RWPE1 (cell line): Measurements from ENCODE around the gene PPP1CA.

Experiments used
- CTCF ChIA-PET: fragments of 350-600 bp; sonication (Branson Sonifier 250); formaldehyde crosslinking; extraction: SDS; loops from one replicate; lab custom pipeline; 2021; lab: Yijun Ruan, JAX
- POLR2A ChIA-PET: fragments of 400-600 bp; formaldehyde crosslinking; extraction: SDS; loops from one replicate; lab custom pipeline; 2020; ENCODE audit warnings: antibody characterized with exemption; ENCODE audit not compliant: low non-redundant PET; lab: Yijun Ruan, JAX
- DNase-seq: peaks from one replicate; pipeline ENCODE4 v3.0.0; 2012; ENCODE audit warnings: low spot score
- H3K27ac ChIP-seq: fragments of 450-650 bp; 2 replicates; pipeline ENCODE4 v1.5.1; 2017
- TF ChIP-seq, protein P1 (sequence below): fragments of 450-650 bp; conservative IDR thresholded peaks from 2 replicates; pipeline ENCODE4 v1.5.1; 2017; ENCODE audit warnings: low read depth, mild to moderate bottlenecking

The PPP1CA gene

DNA sequence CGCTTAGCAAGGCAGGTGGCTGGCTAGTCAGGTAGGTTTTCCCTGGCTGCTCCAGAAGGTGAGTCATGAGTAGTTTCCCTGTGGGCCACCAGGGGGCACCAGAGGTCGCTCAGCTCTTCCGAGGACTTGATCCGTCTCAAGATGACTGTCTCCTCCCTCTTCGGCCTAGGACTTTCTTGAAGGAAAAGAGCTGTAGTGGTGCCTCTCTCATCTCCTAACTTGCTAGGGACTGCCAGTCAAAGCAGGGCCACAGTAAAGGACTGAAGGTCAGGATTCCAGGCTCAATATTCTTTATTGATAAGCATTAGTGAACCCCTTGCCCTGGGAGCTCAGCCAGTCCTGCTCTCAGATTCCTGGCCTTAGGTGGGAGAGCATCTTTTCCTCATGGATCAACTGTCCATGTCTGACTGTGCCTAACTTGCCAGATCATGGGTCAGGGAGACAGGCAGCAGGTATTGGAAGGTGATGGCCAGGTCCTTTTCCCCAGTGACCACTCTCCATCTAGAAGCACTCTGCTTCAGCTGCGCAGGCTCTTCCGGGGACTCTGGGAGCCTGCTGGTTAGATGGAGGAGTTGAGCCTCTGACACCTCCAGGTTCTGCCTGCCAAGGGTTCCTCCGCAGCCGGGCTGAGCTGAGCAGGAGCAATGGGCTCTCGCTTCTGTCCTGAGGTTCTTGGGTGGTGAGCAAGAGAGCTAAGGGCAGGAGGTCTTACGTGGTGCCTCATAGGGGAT is 50.2 kb downstream of the PPP1CA start:
- CTCF ChIA-PET = interaction anchor here (0.6 to 5.9 kb wide), 22 partner anchors 9 to 470 kb away, joined by 3 to 113 read pairs (median 4); partner anchors contain the start of genes CLCF1 and PPP1CA
- POLR2A ChIA-PET = interaction anchor here (0.8 to 2.2 kb wide), 2 partner anchors 28 to 30 kb away, joined by 3 to 7 read pairs; no protein-coding TSS in a partner anchor
- DNase-seq = peak; percentile 84
- TF ChIP-seq, protein P1, sequence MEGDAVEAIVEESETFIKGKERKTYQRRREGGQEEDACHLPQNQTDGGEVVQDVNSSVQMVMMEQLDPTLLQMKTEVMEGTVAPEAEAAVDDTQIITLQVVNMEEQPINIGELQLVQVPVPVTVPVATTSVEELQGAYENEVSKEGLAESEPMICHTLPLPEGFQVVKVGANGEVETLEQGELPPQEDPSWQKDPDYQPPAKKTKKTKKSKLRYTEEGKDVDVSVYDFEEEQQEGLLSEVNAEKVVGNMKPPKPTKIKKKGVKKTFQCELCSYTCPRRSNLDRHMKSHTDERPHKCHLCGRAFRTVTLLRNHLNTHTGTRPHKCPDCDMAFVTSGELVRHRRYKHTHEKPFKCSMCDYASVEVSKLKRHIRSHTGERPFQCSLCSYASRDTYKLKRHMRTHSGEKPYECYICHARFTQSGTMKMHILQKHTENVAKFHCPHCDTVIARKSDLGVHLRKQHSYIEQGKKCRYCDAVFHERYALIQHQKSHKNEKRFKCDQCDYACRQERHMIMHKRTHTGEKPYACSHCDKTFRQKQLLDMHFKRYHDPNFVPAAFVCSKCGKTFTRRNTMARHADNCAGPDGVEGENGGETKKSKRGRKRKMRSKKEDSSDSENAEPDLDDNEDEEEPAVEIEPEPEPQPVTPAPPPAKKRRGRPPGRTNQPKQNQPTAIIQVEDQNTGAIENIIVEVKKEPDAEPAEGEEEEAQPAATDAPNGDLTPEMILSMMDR = peak; percentile 92
- peak overlapping the region; percentile 97 for H3K27ac ChIP-seq

DNA sequence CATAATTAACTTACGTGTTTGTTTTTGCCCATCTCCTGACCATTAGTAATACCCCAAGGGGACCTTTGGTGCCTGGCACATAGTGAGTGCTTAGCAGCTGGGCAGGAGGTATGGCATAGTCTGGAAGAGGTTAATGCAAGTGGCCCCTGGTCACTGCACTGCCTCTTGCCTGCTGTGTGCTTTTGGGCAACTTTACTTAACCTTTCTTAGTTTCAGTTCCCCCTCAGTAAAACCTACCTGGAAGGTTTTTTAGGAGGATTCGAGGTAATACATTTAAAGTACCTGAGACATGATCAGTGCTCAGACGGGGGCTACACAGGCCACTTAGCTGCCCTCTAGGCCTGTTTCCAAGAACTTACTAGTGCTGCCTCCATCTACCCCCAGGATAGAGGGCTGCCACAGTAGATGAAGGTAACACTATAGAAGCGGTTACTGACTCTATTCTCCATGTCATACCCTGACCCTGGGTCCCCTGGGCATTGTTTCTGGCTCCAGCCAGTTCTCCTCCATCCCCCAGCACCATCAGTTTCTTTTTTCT is 51.7 kb downstream of the PPP1CA start:
- H3K27ac ChIP-seq = peak overlapping the region; percentile 55
- TF ChIP-seq, protein P1 = no peak
- ChIA-PET POLR2A (no interaction called here), CTCF (interaction anchor here (0.7 to 5.9 kb wide), 2 partner anchors 30 to 292 kb away, joined by 3 to 113 read pairs; no protein-coding TSS in a partner anchor)
- no peak for DNase-seq

DNA sequence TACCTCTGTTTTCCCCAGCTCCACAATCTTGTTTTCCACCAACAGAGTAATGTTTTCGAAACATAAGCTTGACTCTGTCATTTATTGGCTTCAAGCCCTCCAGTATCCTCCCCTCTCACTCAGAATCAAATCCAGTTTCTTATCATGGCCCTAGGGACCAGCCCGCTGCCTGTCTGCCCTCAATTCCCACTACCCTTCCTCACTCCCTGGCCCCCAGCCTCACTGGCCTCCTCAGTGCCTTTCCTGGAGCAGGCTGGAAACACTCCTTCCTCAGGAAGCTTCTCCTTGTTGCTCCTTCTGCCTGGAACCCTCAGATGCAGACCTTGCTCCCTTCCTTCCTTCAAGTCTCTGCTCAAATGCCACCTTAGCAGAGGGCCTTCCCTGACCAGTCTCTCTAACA is 52.2 kb downstream of the PPP1CA start:
- DNase-seq = no peak
- CTCF ChIA-PET = interaction anchor here (0.6 to 5.9 kb wide), 3 partner anchors 18 to 292 kb away, joined by 3 to 113 read pairs (median 3); no protein-coding TSS in a partner anchor
- TF ChIP-seq, protein P1 = no peak
- peak overlapping the region; percentile 55 for H3K27ac ChIP-seq
- POLR2A ChIA-PET = no interaction called here

DNA sequence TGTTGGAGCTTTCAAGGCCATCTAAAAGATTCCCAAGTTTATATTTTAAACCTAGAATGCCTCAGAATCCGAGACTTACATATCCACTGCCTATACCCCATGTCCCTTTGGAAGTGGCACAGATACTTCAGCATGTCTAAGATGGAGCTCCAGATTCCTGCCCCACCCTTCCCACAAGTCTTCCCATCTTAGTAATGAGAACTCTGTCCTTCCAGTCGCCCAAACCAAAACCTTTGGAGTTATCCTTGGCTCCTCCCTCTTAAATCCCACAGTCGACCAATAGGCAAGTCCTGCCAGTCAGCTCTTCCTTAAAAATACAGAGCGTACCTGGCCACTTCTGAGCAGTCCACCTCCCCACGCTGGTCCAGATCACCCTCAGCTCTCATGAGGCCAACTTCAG is 52.6 kb downstream of the PPP1CA start:
- ChIA-PET CTCF (interaction anchor here (0.6 to 5.9 kb wide), 2 partner anchors 18 to 31 kb away, joined by 3 to 113 read pairs; no protein-coding TSS in a partner anchor), POLR2A (interaction anchor here (0.5 kb wide), 1 partner anchor 137 kb away, joined by 7 read pairs; no protein-coding TSS in a partner anchor)
- DNase-seq = no peak
- TF ChIP-seq, protein P1 = no peak
- peak overlapping the region; percentile 74 for H3K27ac ChIP-seq
